HG02884 (cell line): ENCODE measurements around the gene KIAA1191.

Experiments used
- ATAC-seq: cut with Tn5 transposase; IDR thresholded peaks from one replicate; pipeline ENCODE4 v1.9.1; 2021; ENCODE audit warnings: mild to moderate bottlenecking, moderate library complexity; ENCODE audit not compliant: unreplicated experiment

KIAA1191 gene

GRCh38 chr5:176365351-176366231 is 4.0 kb upstream of the KIAA1191 start, which contains the start of gene ARL10:
Gene ARL10, plus strand, starts transcription at chr5:176365487. Its CDS starts 77 bp downstream, at chr5:176365564.
- no peak for ATAC-seq

- ATAC-seq: no peak
Measured at GRCh38 chr5:176364765-176365350, 3.3 kb upstream of the KIAA1191 start.

GRCh38 chr5:176362233-176362490 is 598 bp upstream of the KIAA1191 start:
- no peak for ATAC-seq

- no peak for ATAC-seq
Measured at GRCh38 chr5:176360894-176361436, 599 bp downstream of the KIAA1191 start.

DNA sequence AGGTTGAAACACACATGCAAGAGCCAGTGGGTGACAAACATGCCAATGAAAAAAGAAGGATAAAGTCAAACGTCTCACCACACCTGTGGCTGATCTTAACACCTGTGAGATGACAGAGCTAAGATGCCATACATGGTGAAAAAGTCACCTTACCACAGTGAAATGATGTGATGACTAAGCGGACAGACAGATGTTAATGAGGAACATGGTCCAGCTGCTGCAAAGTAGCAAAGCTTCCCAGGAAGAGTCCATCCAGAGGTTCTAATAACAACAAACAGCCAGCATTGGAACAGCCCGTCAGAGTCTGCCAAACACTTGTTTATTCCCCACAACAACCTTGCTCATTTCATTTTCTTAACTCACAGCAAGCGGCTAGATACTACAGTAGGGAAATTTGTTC is 1.9 kb downstream of the KIAA1191 start:
- no peak for ATAC-seq

DNA sequence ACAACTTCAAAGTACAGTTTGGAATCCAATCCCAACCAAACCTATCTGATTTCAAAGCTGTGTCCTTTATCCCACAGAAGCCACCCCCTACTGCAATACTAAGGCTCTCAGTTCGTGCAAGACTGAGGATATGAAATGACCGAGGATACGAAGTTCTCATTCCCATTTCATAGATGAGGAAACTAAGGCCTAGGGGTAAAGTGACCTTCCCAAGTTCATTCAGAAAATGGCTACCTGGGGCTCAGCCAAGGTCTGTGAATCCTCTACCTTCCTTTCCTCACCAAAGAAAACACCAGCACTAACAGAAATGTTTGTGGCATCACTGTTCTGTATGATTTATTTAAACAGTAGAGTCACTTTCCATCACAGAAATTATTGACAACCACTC is 5.4 kb downstream of the KIAA1191 start:
- no peak for ATAC-seq

- no peak for ATAC-seq
Measured at GRCh38 chr5:176355400-176356178, 6.0 kb downstream of the KIAA1191 start.

- no peak for ATAC-seq
Measured at GRCh38 chr5:176353533-176353932, 8.0 kb downstream of the KIAA1191 start.

DNA sequence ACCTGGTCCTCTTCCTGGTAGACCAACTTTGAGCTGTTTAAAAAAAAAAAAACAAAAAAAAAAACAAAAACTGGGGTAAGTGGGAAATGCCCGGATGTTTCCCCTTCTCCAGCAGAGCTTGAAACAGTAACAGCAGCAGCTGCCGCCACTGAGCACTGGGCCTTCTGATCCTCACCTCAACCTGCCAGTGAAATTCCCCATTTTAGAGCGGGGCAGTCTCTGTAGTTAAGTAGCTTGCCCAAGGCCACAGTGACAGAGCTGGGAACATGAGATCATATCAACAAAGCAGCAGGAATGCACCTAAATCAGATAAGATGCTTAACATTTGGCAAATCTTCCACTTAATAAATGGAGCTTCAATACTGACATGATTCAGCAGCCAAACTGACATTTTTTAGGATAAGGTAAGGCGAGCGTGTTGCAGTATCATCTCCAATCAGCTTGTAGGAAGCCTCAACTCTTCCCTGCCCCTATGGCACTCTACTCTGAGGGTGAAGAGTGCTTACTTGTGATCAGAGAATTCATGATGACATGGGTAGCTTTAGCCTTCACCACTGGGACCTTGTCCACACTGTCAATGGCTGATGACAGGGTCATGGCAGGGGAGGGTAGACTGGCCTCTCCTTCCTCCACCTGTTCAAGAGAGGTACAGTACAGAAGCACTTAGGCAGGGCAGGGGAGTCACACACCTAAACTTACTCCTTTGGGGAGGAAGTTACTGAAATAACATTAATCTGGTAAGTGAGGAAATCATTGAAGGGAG is 9.3 kb downstream of the KIAA1191 start:
- no peak for ATAC-seq

DNA sequence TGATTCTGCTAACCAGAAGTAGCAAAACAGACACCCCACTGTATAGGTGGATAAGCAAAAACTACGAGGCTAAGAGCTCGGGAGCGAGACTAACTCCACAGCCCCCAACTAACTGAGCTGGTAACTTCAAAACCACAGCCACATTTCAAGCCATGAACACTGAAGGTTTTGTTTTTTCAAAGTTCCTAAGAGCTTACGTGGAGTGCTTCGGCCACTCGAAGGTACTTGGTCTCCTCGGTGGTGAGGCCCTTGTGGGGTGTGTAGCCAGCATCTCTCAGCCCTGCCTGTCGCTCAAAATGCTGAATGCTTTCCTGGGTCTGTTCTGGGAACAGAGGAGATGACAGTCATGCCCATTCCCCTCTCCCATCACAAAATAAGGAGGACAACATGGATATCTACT is 11.1 kb downstream of the KIAA1191 start:
- no peak for ATAC-seq

DNA sequence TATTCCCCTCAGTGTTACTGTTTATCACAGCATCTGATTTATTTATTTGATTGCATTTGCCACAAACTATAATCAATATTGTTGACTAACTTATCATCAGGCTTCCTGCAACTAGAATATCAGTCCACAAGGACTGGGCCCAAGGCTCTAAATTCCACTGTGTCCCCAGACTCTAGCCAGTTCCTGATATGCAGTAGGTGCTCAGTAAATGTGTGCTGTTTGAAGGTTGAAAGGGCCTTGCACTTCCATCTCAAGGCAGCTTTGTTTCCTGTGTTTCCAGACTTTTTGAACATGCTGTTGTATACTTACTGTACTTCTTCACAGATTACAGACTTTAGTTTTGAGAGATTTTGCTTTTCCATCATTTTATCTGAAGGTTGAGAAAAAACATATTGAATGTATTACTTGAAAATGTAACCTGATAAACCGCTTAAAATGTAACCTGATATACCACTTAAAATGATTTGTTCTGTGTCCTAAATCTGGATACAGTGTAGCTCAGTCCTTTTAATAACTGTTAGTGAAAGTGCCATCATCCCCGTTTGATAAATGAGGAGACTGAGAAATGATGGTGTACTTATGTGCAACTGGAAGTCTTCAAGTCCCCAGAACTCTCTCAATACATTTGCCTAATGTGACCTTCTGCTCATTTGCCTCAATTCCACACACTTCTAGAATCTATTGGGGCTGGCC is 18.7 kb downstream of the KIAA1191 start:
- ATAC-seq: no peak

DNA sequence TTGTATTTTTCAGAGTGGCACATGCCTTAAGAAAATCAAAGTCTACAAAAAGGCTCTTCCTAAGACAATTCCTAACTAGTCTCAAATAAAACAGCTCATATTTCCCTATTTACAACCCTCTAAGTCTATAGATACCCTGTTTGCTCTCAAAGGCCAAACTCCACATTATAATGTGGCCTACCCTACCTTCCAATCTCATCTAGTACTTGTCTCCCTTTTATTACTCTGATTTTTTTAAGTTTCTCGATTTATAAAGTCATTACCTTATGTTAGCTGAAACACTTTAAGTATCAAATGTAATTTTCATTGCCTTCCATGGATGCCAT is 19.4 kb downstream of the KIAA1191 start:
- no peak for ATAC-seq

DNA sequence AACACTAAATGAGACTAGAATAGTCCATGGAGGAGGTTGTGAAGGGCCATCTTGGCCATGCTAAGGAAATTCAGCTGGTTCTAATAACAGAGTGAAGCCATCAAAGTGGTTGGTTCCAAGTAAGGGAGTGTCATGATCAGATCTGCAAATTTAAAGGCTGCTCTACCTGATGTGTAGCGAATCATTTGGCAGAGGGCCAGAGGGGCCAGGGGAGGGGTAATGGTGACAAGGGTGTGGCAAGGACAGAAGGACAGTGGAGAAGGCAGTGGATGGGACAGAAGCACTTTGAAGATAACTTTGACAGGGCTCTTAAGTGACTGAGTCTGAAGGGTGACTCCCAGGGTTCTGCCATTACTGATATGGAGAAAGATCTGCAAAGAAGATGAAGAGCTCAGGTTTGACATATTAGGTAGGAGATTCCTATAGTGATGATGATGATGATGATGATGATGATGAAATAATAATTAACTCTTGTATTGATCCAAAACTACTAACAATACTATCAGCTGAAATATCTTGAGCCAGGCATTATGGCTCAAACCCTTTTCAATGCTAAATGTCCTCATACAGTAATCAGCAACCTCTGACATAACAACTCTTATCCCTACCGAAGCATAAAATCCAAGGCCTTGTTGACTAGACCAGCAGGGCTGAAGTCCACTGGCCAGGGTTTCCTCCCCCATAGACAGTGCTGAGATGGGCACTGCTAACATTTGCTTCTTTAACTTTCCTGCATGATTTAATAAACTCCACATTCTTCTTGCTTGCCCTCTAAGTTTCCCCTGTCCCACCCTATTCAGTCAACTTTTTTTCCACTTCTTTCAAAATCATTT is 20.0 kb downstream of the KIAA1191 start:
- ATAC-seq: no peak

DNA sequence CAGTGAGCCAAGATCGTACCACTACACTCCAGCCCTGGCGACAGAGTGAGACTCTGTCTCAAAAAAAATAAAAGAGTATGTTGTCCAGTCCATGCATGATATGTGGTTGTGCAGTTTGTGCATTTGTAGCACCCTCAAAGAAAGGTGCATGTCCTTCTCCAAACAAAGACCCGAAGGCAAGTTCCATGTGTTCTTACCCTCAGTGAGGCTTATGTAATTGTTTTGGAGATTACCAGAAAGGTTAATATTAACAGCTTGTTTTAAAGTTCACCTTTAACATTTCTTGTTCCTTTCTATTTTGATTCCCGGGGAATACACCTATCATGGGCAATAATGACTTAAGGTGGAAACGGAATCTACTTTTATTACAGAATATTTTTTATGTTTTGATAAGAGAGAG is 22.3 kb downstream of the KIAA1191 start:
- no peak for ATAC-seq

GRCh38 chr5:176337913-176338312 is 23.7 kb downstream of the KIAA1191 start:
- ATAC-seq: no peak

GRCh38 chr5:176334031-176334770 is 27.4 kb downstream of the KIAA1191 start:
- no peak for ATAC-seq

- no peak for ATAC-seq
Measured at GRCh38 chr5:176320577-176320976, 41.0 kb downstream of the KIAA1191 start.

GRCh38 chr5:176319827-176320554 is 41.6 kb downstream of the KIAA1191 start:
- ATAC-seq: no peak
